Measurements from ENCODE around the gene OSBPL10.

DNA sequence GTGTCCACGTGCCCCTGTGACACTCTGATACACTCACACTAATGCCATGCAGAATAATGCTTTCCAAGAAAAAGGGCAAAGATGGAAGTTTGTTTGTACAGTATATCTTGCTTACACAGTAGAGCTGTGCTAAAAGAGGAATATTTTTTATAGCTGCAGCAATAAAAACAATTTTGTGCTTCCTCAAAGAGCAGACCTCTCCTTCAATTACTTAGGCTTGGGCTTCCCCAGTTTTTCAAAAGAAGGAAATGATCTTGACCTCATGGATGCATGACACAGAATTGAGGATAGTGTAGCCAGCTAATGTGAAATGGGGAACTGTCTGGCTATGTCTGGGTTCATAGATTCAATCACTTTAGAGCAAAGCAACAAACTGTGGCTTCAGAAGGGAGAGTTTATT is 310.9 kb downstream of the OSBPL10 start:
- TF ChIP-seq, protein P1, sequence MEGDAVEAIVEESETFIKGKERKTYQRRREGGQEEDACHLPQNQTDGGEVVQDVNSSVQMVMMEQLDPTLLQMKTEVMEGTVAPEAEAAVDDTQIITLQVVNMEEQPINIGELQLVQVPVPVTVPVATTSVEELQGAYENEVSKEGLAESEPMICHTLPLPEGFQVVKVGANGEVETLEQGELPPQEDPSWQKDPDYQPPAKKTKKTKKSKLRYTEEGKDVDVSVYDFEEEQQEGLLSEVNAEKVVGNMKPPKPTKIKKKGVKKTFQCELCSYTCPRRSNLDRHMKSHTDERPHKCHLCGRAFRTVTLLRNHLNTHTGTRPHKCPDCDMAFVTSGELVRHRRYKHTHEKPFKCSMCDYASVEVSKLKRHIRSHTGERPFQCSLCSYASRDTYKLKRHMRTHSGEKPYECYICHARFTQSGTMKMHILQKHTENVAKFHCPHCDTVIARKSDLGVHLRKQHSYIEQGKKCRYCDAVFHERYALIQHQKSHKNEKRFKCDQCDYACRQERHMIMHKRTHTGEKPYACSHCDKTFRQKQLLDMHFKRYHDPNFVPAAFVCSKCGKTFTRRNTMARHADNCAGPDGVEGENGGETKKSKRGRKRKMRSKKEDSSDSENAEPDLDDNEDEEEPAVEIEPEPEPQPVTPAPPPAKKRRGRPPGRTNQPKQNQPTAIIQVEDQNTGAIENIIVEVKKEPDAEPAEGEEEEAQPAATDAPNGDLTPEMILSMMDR (IDR thresholded peaks at IDR 0.05): no peak
- no peak for TF ChIP-seq POLR2A (IDR thresholded peaks at IDR 0.05)
